ENCODE data around the gene POLR1C. TPM values are rescaled to one million over a fixed set of nuclear protein-coding genes. Genes with fewer than 3 reads are reported as not detected.

Gene POLR1C
- total and polyA plus RNA-seq, 9 donors = 16.7 to 22.2 (median 19.8) TPM

- Histone ChIP-seq H3K9me3 (replicated peaks; ENCODE audit: control insufficient read depth, low read depth, low read length) (no peaks in the 10 kb centered on the region), H3K4me3 (ENCODE audit: low read length) (no peak overlapping the region)
Measured at GRCh38 chr6:43475516-43475915, 41.4 kb upstream of the POLR1C start.

GRCh38 chr6:43476746-43477145 is 40.1 kb upstream of the POLR1C start:
- Histone ChIP-seq H3K27me3 (ENCODE audit: control insufficient read depth, insufficient read depth, low read length) (peaks cover under 1% of the 10 kb centered on the region), H3K4me1 (ENCODE audit: control insufficient read depth, insufficient read depth, low read length) (peaks cover 15% of the 10 kb centered on the region), H3K4me3 (ENCODE audit: low read length) (no peak overlapping the region), H3K9me3 (replicated peaks; ENCODE audit: control insufficient read depth, low read depth, low read length) (no peaks in the 10 kb centered on the region), H3K27ac (ENCODE audit: low read length) (peak overlapping the region; percentile 57), H3K36me3 (ENCODE audit: control insufficient read depth, insufficient read depth, low read length) (peaks cover 2% of the 10 kb centered on the region)
- no peak for DNase-seq
- WGBS (ENCODE audit: insufficient coverage) = 61% methylated on average over 2 of the region's 2 CpGs

More at GRCh38 chr6:43475516-43475915, 41.4 kb upstream of the POLR1C start:
- Histone ChIP-seq H3K36me3 (ENCODE audit: control insufficient read depth, insufficient read depth, low read length) (peaks cover 2% of the 10 kb centered on the region), H3K4me1 (ENCODE audit: control insufficient read depth, insufficient read depth, low read length) (peaks cover 15% of the 10 kb centered on the region), H3K27me3 (ENCODE audit: control insufficient read depth, insufficient read depth, low read length) (peaks cover 2% of the 10 kb centered on the region), H3K27ac (ENCODE audit: low read length) (no peak overlapping the region)
- peak; percentile 60 for DNase-seq
- WGBS (ENCODE audit: insufficient coverage) = 62% methylated on average over 3 of the region's 6 CpGs

- H3K4me1 ChIP-seq (ENCODE audit: control insufficient read depth, insufficient read depth, low read length) = peaks cover 15% of the 10 kb centered on the region
- peaks cover 2% of the 10 kb centered on the region for H3K36me3 ChIP-seq (ENCODE audit: control insufficient read depth, insufficient read depth, low read length)
- H3K4me3 ChIP-seq (ENCODE audit: low read length) = peak within 1 kb of the TSS; percentile 65
- no peaks in the 10 kb centered on the region for H3K9me3 ChIP-seq (replicated peaks; ENCODE audit: control insufficient read depth, low read depth, low read length)
- peak within 1 kb of the TSS; percentile 86 for H3K27ac ChIP-seq (ENCODE audit: low read length)
- WGBS (ENCODE audit: insufficient coverage) = under 1% methylated on average over 32 of the region's 34 CpGs
- no peaks in the 10 kb centered on the region for H3K27me3 ChIP-seq (ENCODE audit: control insufficient read depth, insufficient read depth, low read length)
- peak; percentile 94 for DNase-seq
Measured at GRCh38 chr6:43477235-43478007, 39.5 kb upstream of the POLR1C start, which contains the start of gene TJAP1. TSS of gene TJAP1 (plus strand) at chr6:43477570. CDS start at chr6:43499002, 21,432 bp downstream.

GRCh38 chr6:43478008-43478372 is 38.9 kb upstream of the POLR1C start:
- H3K4me1 ChIP-seq (ENCODE audit: control insufficient read depth, insufficient read depth, low read length) = peaks cover 15% of the 10 kb centered on the region
- DNase-seq = no peak
- no peaks in the 10 kb centered on the region for H3K9me3 ChIP-seq (replicated peaks; ENCODE audit: control insufficient read depth, low read depth, low read length)
- H3K27ac ChIP-seq (ENCODE audit: low read length) = peak overlapping the region; percentile 86
- H3K36me3 ChIP-seq (ENCODE audit: control insufficient read depth, insufficient read depth, low read length) = peaks cover 2% of the 10 kb centered on the region
- H3K4me3 ChIP-seq (ENCODE audit: low read length) = peak overlapping the region; percentile 65
- WGBS (ENCODE audit: insufficient coverage) = 29% methylated on average over 3 of the region's 3 CpGs
- H3K27me3 ChIP-seq (ENCODE audit: control insufficient read depth, insufficient read depth, low read length) = no peaks in the 10 kb centered on the region

- H3K36me3 ChIP-seq (ENCODE audit: control insufficient read depth, insufficient read depth, low read length) = peaks cover 2% of the 10 kb centered on the region
- peaks cover 9% of the 10 kb centered on the region for H3K4me1 ChIP-seq (ENCODE audit: control insufficient read depth, insufficient read depth, low read length)
- no peak overlapping the region for H3K27ac ChIP-seq (ENCODE audit: low read length)
- H3K27me3 ChIP-seq (ENCODE audit: control insufficient read depth, insufficient read depth, low read length) = no peaks in the 10 kb centered on the region
- DNase-seq = no peak
- H3K4me3 ChIP-seq (ENCODE audit: low read length) = no peak overlapping the region
- no CpG with 5 or more reads among the region's 2 CpGs for WGBS (ENCODE audit: insufficient coverage)
- H3K9me3 ChIP-seq (replicated peaks; ENCODE audit: control insufficient read depth, low read depth, low read length) = no peaks in the 10 kb centered on the region
Measured at GRCh38 chr6:43481075-43481474, 35.8 kb upstream of the POLR1C start.

GRCh38 chr6:43481591-43482236 is 35.2 kb upstream of the POLR1C start:
- Histone ChIP-seq H3K27ac (ENCODE audit: low read length) (no peak overlapping the region), H3K27me3 (ENCODE audit: control insufficient read depth, insufficient read depth, low read length) (no peaks in the 10 kb centered on the region), H3K4me1 (ENCODE audit: control insufficient read depth, insufficient read depth, low read length) (peaks cover 9% of the 10 kb centered on the region), H3K4me3 (ENCODE audit: low read length) (no peak overlapping the region), H3K36me3 (ENCODE audit: control insufficient read depth, insufficient read depth, low read length) (peaks cover 4% of the 10 kb centered on the region), H3K9me3 (replicated peaks; ENCODE audit: control insufficient read depth, low read depth, low read length) (no peaks in the 10 kb centered on the region)
- 88% methylated on average over 3 of the region's 11 CpGs for WGBS (ENCODE audit: insufficient coverage)
- no peak for DNase-seq

GRCh38 chr6:43488667-43489276 is 28.1 kb upstream of the POLR1C start:
- Histone ChIP-seq H3K4me1 (ENCODE audit: control insufficient read depth, insufficient read depth, low read length) (peaks cover 21% of the 10 kb centered on the region), H3K27me3 (ENCODE audit: control insufficient read depth, insufficient read depth, low read length) (no peaks in the 10 kb centered on the region), H3K9me3 (replicated peaks; ENCODE audit: control insufficient read depth, low read depth, low read length) (no peaks in the 10 kb centered on the region), H3K27ac (ENCODE audit: low read length) (peak overlapping the region; percentile 81), H3K4me3 (ENCODE audit: low read length) (no peak overlapping the region), H3K36me3 (ENCODE audit: control insufficient read depth, insufficient read depth, low read length) (peaks cover 14% of the 10 kb centered on the region)
- WGBS (ENCODE audit: insufficient coverage) = 100% methylated on average over 1 of the region's 4 CpGs
- DNase-seq = no peak

GRCh38 chr6:43489277-43490072 is 27.4 kb upstream of the POLR1C start:
- no peaks in the 10 kb centered on the region for H3K9me3 ChIP-seq (replicated peaks; ENCODE audit: control insufficient read depth, low read depth, low read length)
- H3K4me3 ChIP-seq (ENCODE audit: low read length) = no peak overlapping the region
- peak overlapping the region; percentile 83 for H3K27ac ChIP-seq (ENCODE audit: low read length)
- 59% methylated on average over 6 of the region's 12 CpGs for WGBS (ENCODE audit: insufficient coverage)
- H3K4me1 ChIP-seq (ENCODE audit: control insufficient read depth, insufficient read depth, low read length) = peaks cover 28% of the 10 kb centered on the region
- H3K36me3 ChIP-seq (ENCODE audit: control insufficient read depth, insufficient read depth, low read length) = peaks cover 14% of the 10 kb centered on the region
- H3K27me3 ChIP-seq (ENCODE audit: control insufficient read depth, insufficient read depth, low read length) = no peaks in the 10 kb centered on the region
- peak; percentile 79 for DNase-seq

GRCh38 chr6:43490523-43490939 is 26.4 kb upstream of the POLR1C start:
- H3K27me3 ChIP-seq (ENCODE audit: control insufficient read depth, insufficient read depth, low read length) = no peaks in the 10 kb centered on the region
- no peak overlapping the region for H3K4me3 ChIP-seq (ENCODE audit: low read length)
- H3K27ac ChIP-seq (ENCODE audit: low read length) = peak overlapping the region; percentile 83
- no CpG with 5 or more reads among the region's 6 CpGs for WGBS (ENCODE audit: insufficient coverage)
- H3K4me1 ChIP-seq (ENCODE audit: control insufficient read depth, insufficient read depth, low read length) = peaks cover 38% of the 10 kb centered on the region
- DNase-seq = peak; percentile 21
- H3K36me3 ChIP-seq (ENCODE audit: control insufficient read depth, insufficient read depth, low read length) = peaks cover 14% of the 10 kb centered on the region
- no peaks in the 10 kb centered on the region for H3K9me3 ChIP-seq (replicated peaks; ENCODE audit: control insufficient read depth, low read depth, low read length)
